ENCODE data around the gene SLC34A3.
"Not testable (repeated sequence)": the region's sequence is repeated elsewhere in the genome, so short reads cannot be mapped to it uniquely, and the experiment has no call there.

Gene SLC34A3

GRCh38 chr9:137231372-137232039, 805 bp downstream of the SLC34A3 start:
- DNase-seq, result no peak

GRCh38 chr9:137232101-137232500, 1.4 kb downstream of the SLC34A3 start:
- no peak for DNase-seq

- DNase-seq, result no peak
Observed at GRCh38 chr9:137232510-137232909, 1.8 kb downstream of the SLC34A3 start.

- no peak for DNase-seq
Observed at GRCh38 chr9:137233143-137233980, 2.7 kb downstream of the SLC34A3 start.

GRCh38 chr9:137234055-137234697, 3.5 kb downstream of the SLC34A3 start:
- DNase-seq, result no peak

- DNase-seq, result no peak
Observed at GRCh38 chr9:137234758-137235423, 4.2 kb downstream of the SLC34A3 start.

- DNase-seq, result no peak
Observed at GRCh38 chr9:137235424-137236237, 4.9 kb downstream of the SLC34A3 start.

GRCh38 chr9:137236238-137236935, 5.7 kb downstream of the SLC34A3 start:
- DNase-seq, result no peak

- no peak for DNase-seq
Observed at GRCh38 chr9:137236936-137237421, 6.3 kb downstream of the SLC34A3 start.

- DNase-seq, result no peak
Observed at GRCh38 chr9:137237759-137238726, 7.3 kb downstream of the SLC34A3 start.

- not testable (repeated sequence) for DNase-seq
Observed at GRCh38 chr9:137239541-137240200, 9.0 kb downstream of the SLC34A3 start.

- no peak for DNase-seq
Observed at GRCh38 chr9:137240318-137240840, 9.7 kb downstream of the SLC34A3 start.

- DNase-seq, result peak; percentile 97
Observed at GRCh38 chr9:137240841-137241489, 10.3 kb downstream of the SLC34A3 start, which contains the start of gene TUBB4B. Gene TUBB4B, plus strand, starts transcription at chr9:137241287. Its CDS starts 74 bp downstream, at chr9:137241361.

GRCh38 chr9:137241490-137242268, 11.0 kb downstream of the SLC34A3 start:
- no peak for DNase-seq

- no peak for DNase-seq
Observed at GRCh38 chr9:137242269-137243203, 11.8 kb downstream of the SLC34A3 start.

- not testable (repeated sequence) for DNase-seq
Observed at GRCh38 chr9:137243266-137243625, 12.5 kb downstream of the SLC34A3 start.

Measured in GOT3 (cell line).